ENCODE measurements around the gene BPGM.

The BPGM gene

GRCh38 chr7:134699021-134699818, 52.6 kb downstream of the BPGM start:
- DNase-seq: no peak

GRCh38 chr7:134699899-134700298, 53.2 kb downstream of the BPGM start:
- no peak for DNase-seq

GRCh38 chr7:134701272-134701671, 54.6 kb downstream of the BPGM start:
- DNase-seq: peak; percentile 56

DNA sequence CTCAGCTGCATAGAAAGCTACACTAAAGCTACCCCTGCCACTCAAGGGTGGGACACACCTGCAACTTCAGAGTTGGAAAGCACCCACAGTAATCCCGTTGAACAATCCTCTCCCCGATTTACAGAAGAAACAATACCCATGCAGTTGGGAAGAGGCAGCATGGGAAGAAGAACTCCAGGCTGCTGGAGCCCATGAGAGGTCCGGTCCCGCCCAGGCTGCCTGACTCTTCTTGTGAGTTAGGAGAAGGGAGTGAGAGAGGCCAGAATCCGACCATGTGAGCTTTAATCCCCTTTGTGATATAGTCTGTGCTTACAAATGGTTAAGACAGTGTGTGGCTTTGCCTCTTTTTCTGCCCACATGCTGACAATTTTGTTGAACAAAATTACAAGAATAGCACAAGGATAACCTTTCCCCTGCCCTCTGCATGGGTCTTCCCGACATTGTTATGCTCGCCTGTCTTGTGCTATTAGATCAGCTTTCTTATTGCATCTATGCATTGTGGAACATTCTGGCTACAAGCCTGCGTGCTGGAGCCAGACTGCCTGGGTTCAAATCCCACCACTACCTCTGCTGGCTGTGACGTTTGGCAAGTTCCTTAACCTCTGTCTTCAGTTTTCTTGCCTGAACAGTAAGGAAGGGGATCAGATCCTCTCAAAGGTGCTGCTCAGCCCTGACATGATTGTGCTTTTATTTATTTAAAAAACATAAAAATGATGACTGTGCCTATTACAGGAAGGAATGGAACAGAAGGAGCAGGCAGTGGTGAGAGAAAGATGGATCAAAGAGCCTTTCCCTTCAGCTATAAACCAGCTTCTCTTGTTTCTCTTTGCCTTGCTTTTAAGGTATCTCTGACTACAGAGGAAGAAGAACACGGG, 56.0 kb downstream of the BPGM start:
- DNase-seq: no peak

- DNase-seq: no peak
Observed at GRCh38 chr7:134703241-134703594, 56.6 kb downstream of the BPGM start.

DNA sequence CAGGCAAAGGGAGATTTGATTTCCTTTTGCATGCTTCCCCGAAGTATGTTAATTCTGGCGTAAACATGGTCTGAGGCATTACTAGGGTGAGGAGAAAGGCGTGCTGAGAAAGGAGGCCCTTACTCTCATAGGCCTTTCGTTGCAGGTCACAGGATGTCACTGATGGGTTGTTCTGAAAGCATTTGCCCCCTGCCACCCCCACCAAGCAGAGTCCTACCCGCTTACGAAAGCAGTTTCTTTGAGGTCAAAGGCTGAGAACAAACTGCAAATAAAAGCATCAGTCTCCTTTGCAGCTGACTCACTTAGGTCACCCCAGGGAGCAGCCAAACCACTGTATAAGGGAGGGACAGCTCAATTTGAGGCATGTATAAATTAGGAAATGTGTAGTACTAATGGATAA, 57.1 kb downstream of the BPGM start:
- DNase-seq: no peak

DNA sequence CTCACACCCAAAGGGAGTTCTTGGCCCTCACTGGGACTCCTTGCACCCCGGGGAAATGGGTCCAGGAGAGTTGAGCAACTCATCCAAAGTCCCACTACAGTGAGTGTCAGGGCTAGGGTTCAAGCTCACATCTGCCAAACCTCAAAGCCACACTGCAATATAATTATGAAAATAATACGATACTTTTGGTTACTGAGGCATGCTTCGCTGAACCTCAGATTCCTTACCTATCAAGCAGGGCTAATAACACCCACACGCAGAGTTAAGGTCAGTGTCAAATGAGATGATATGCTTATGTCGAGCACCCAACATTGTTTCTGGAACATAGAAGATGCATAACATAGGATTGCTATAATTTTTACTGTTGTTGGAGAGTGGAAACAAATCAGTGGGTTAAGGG, 58.2 kb downstream of the BPGM start:
- DNase-seq: no peak

- DNase-seq: no peak
Observed at GRCh38 chr7:134705716-134706115, 59.1 kb downstream of the BPGM start.

DNA sequence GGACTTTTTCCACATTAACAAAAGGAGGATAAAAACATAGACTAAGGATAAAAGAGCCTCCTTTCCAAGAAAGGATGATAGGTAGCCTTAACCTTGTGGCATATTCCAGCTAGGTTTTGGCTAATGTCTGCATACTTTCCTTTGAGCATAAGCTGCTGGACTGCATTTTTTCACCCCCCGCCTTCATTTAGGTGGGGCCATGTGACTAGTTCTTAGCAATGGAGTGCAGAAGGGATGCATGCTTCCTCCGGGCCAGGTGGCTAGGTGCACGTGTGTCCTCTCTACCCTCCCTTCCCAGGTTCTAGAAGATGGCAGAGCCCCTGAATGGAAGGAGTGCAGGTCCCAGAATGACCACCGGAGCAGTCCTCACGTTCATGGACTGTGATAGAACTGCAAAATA, 59.8 kb downstream of the BPGM start:
- no peak for DNase-seq

GRCh38 chr7:134707663-134708378, 61.2 kb downstream of the BPGM start:
- DNase-seq: no peak

- no peak for DNase-seq
Observed at GRCh38 chr7:134708692-134709091, 62.0 kb downstream of the BPGM start.

DNA sequence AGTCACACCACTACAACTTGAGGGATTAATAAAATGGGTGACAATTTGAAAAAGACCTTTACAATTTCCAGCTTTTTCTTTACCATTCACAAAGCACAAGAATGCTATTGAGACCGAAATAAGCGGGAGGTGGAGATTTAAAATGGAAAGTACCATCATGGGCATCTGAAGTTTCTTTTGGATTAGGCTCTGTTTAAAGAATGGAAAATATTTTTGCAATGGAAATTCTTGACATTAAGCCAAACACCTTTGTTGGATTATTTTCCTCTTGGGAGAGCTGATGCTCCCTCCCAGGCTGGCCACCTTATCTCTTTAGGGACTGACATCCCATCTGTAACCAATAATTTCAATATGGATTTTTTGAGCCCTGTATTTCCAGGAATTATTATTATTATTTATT, 62.5 kb downstream of the BPGM start:
- DNase-seq: no peak

DNA sequence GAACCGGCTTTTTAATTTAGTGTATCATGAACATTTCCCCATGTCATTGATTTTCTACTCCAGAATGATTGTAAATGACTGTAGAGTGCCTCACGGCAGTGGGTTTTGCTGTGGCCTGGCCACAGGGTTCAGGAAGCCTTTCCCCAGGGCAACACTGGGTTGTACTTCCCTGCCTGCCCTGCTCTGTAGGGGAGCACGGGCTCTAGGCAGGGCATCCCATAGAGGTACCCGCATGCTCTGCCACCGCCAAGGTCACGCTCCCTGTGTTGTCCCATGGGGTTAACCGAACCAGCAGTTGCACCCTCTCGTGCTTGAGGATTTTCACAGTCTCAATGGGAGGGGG, 63.8 kb downstream of the BPGM start:
- DNase-seq: no peak

DNA sequence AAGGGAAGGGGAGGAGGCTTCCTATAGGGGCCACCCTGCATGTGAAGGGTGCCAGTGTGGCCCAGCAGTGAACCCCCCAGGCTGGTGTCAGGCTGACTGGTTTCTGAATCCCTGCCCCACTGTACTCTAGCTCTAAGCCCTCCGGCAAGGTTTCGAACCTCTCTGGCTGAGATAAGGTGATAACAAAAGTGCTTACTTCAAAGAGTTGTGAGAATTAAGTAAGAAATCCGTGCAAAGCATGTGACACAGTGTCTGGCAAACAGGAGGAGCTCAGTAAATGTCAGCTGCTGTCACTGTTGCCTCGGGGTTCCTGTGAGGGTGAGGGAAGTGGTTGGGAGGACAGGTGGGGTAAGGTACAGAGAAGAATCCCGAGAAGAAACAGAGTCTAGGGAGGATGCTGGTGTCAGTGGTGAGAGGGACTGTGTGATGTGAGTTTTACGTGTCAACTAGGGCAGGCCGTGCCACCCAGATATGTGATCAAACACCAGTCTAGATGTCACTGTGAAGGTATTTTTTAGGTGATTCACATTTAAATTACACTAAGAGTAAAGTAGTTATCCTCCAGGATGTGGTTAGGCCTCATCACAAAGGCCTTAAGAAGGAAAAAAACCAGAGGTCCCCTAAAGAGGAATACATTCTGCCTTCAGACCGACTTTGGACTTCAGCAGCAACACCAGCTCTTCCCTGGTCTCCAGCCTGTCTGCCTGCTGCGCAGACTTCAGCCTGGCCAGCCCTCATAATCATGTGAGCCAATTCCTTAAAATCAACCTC, 64.4 kb downstream of the BPGM start:
- DNase-seq: peak; percentile 80

DNA sequence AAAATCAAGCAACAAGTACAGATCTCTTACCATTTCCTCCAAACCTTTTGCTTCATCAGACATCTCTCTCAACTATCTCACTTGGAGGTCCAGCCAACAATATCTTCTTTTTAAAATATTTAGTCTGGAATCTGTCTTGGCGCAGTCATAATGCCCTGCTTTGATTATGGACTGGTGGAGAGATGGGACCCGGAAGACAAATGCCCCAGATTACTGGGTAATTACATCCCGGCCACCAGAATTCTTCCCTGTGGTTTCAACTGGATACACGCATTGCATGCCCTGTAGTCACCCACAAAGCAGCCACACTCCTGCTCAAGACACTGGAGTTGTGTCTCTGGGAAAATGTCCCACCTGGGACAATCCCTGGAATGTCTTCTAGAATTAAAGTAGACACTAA, 65.5 kb downstream of the BPGM start:
- DNase-seq: no peak

DNA sequence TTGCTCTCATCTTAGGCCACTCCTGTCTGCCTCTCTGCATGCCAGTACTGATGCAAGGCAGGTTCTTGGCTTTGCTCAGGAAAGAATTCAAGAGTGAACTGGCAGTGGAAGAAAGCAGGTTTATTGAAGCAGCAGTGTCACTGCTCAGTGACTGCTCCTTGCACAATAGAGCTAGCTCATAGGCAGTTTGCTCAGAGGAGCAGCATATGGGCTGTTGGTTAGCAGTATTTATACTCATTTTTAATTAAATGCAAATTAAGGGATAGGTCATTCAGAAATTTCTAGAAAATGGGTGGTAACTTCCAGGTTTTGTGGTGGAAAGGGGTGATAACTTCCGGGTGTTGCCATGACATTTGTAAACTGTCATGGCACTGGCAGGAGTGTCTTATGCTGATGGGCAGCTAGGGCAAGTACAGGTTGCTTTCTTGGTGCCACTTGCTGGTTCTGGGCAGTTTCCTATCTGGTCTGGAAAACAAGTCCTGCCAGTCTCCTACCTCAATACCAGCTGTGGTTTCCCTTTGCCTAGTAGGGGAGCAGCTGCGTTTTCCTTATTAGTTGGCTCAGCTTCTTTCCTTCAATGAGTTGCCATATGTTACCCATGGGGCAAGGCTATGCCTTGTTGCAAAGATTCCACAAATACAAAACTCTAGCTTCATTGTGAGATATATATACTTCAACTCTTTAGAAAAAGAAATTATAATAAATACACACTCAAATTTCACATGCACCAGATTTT, 68.0 kb downstream of the BPGM start:
- DNase-seq: no peak

- DNase-seq: no peak
Observed at GRCh38 chr7:134718211-134718875, 71.7 kb downstream of the BPGM start.

DNA sequence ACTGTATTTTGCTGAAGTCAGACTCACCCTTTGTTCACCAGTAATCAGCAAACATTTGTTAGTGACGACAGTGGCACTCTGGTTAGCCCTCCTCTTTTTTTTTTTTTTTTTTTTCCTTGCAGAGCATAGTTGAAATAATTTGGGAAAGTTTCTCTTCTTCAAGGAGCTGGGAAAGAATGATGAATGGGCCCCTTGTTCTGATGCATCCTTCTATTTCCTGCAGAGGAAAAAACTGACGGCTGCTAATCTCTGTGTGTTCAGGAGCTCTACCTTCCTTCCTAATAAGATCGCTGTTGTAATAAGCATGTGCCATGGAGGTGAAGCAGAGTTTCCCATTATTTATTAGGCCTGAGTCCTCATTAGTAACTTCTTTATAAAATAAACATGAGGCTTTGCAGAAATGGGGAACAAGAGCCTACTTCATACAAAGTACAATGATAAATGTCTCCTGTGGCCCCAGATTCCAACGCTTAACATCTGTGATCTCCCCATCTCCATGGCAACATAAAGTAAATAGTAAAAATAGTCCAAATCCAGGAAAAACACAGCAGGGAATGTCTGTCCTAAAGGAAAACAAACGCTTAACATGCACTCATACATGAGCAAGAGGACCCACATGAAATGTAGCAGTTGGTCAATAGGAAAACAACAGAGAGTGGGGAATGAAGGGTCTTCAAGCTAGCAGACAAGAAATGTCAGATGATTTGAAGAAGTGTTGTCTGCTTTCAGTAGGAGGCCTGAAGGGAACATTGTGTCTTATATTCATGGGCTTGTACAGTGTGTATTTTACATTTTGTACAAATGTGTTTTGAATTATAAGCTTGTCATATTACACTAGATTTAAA, 73.7 kb downstream of the BPGM start:
- DNase-seq: no peak

DNA sequence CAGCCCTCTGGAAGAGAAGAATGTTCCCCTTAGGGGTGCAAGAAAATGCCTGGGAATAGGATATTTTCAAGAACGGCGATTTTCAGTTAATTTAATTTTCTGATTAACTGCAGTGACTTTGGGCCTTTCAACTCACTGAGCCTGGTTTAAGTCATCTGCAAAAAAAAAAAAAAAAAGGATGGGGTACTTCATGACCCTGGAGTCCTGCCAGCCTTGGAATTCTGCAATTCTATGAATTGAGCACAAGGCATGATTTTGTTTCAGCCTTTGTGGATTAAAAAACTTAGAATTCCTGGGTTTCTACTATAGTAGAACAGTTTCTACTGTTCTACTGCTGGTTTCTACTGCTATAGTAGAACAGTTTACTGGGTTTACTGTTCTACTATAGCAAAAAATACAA, 74.5 kb downstream of the BPGM start:
- DNase-seq: no peak

GRCh38 chr7:134722786-134723322, 76.2 kb downstream of the BPGM start:
- DNase-seq: no peak
